ENCODE data around the gene IRGC.
A peak's percentile ranks its signal among the peaks of the same experiment; 100 is the strongest.

The IRGC gene

DNA sequence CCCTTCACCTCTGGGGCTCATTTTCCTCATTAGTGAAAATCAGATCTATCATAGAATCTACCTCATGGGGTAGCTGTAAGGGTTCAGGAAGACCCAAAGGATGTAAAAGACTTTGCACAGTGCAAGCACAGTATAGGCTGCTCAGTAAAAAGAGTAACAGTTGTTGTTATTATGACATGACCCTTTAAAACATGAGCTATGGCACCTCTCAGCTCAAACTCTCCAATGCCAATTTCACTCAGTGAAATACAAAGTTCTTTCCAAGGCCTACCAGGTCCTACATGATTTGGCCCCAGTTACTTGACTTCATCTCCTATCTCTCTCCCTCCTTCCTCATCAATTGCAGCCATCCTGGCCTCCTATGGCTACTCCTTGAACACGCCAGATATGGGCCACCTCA is 34.0 kb downstream of the IRGC start:
- H4K20me1 ChIP-seq (ENCODE audit: low read depth, low read length) = no peaks in the 10 kb centered on the region
- H3K36me3 ChIP-seq (ENCODE audit: low read length) = peaks cover 6% of the 10 kb centered on the region; the same call in 1 of the 2 replicates
- TF ChIP-seq EZH2phosphoT487 (conservative IDR thresholded peaks at IDR 0.05; ENCODE audit: low read length) = no peak
- TF ChIP-seq, protein P1, sequence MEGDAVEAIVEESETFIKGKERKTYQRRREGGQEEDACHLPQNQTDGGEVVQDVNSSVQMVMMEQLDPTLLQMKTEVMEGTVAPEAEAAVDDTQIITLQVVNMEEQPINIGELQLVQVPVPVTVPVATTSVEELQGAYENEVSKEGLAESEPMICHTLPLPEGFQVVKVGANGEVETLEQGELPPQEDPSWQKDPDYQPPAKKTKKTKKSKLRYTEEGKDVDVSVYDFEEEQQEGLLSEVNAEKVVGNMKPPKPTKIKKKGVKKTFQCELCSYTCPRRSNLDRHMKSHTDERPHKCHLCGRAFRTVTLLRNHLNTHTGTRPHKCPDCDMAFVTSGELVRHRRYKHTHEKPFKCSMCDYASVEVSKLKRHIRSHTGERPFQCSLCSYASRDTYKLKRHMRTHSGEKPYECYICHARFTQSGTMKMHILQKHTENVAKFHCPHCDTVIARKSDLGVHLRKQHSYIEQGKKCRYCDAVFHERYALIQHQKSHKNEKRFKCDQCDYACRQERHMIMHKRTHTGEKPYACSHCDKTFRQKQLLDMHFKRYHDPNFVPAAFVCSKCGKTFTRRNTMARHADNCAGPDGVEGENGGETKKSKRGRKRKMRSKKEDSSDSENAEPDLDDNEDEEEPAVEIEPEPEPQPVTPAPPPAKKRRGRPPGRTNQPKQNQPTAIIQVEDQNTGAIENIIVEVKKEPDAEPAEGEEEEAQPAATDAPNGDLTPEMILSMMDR (IDR thresholded peaks at IDR 0.05; ENCODE audit: insufficient read depth, low read length, poor library complexity, severe bottlenecking) = no peak
- H3K9me2 ChIP-seq (replicated peaks; ENCODE audit: insufficient read depth, low read length) = no peaks in the 10 kb centered on the region
- no peak overlapping the region for H3K4me2 ChIP-seq (ENCODE audit: low read depth, low read length, poor library complexity, severe bottlenecking)
- no peaks in the 10 kb centered on the region for H3K27me3 ChIP-seq (ENCODE audit: low read length)
- no peak overlapping the region for H3K9ac ChIP-seq (ENCODE audit: low read length)
- H3K27ac ChIP-seq (ENCODE audit: low read depth, low read length) = no peak overlapping the region
- H3K79me2 ChIP-seq (ENCODE audit: insufficient read depth, low read length) = peaks cover 15% of the 10 kb centered on the region
- no peak overlapping the region for H2AFZ ChIP-seq (ENCODE audit: low read depth, low read length, severe bottlenecking)
- no peaks in the 10 kb centered on the region for H3K9me3 ChIP-seq (ENCODE audit: insufficient read depth, low read length)
- H3F3A ChIP-seq (ENCODE audit: insufficient read depth) = peaks cover 17% of the 10 kb centered on the region
- no peak overlapping the region for H3K4me3 ChIP-seq (ENCODE audit: insufficient read depth, low read length, poor library complexity, severe bottlenecking)

DNA sequence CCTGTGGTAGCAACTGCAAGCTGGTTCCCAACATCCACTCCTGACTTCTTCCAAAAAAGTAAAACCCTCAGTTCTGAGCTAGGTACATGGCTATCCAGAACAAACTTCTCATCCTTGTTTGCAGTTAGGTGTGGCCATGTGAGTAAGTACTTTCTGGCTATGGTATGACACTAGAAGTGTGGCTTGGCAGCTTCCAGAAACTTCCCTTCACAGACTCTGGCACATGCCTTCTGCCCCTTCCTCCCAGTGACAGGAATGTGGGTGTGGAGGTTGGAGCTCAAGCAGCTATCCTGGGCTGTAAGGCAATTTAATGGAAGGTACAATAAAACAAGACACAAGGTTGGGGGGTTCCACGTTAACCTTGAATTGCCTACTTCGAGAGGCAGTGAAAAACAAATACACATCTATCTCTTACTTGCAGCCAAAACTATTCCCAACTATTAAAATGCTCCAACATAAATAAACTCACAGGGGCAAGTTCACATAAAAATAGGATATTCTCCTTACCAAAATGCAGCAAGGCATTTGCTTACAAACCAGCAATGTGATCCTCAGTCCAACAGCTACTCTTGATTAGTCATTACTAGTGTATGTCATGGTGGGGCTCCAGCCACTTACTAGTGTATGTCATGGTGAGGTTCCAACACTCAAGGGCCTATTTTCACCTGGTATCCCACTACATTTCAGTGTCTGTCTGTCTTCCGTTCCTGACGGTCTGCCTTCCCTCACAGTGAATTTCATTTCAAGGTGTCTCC is 35.8 kb downstream of the IRGC start:
- Histone ChIP-seq H3K4me2 (ENCODE audit: low read depth, low read length, poor library complexity, severe bottlenecking) (no peak overlapping the region), H4K20me1 (ENCODE audit: low read depth, low read length) (no peaks in the 10 kb centered on the region), H3K9me2 (replicated peaks; ENCODE audit: insufficient read depth, low read length) (no peaks in the 10 kb centered on the region), H3K79me2 (ENCODE audit: insufficient read depth, low read length) (peaks cover 24% of the 10 kb centered on the region), H3K27ac (ENCODE audit: low read depth, low read length) (0 out of 2 replicates have a peak overlapping the region, but pooled peaks have one; percentile 14), H2AFZ (ENCODE audit: low read depth, low read length, severe bottlenecking) (no peak overlapping the region), H3K9me3 (ENCODE audit: insufficient read depth, low read length) (no peaks in the 10 kb centered on the region), H3K27me3 (ENCODE audit: low read length) (no peaks in the 10 kb centered on the region), H3K4me3 (ENCODE audit: insufficient read depth, low read length, poor library complexity, severe bottlenecking) (no peak overlapping the region), H3F3A (ENCODE audit: insufficient read depth) (peaks cover 26% of the 10 kb centered on the region), H3K36me3 (ENCODE audit: low read length) (peaks cover 6% of the 10 kb centered on the region; the same call in 1 of the 2 replicates), H3K9ac (ENCODE audit: low read length) (no peak overlapping the region)
- no peak for TF ChIP-seq EZH2phosphoT487 (conservative IDR thresholded peaks at IDR 0.05; ENCODE audit: low read length)
- TF ChIP-seq, protein P1 (IDR thresholded peaks at IDR 0.05; ENCODE audit: insufficient read depth, low read length, poor library complexity, severe bottlenecking) = no peak

DNA sequence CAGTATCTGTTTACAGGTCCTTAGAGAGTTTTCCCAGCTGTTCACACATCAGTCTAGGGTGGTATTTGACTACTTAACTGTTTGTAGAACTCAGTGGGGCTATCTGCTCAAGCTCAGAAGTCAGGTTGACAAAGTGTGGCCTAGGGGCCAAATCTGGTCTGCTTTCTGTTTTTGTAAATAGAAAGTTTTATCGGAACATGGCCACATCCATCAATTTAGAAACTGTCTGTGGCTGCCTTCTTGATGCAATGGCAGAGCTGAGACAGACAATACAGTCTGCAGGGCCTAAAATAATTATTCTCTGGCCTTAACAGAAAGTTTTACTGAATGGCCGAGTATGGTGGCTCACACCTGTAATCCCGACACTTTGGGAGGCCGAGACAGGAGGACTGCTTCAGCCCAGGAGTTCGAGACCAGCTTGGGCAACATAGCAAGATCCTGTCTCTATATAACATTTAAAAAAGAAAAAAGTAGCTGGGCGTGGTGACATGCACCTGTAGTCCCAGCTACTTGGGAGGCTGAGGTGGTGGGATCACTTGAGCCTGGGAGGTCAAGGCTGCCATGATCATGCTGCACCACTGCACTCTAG is 36.5 kb downstream of the IRGC start:
- TF ChIP-seq, protein P1 (IDR thresholded peaks at IDR 0.05; ENCODE audit: insufficient read depth, low read length, poor library complexity, severe bottlenecking) = no peak
- no peak for TF ChIP-seq EZH2phosphoT487 (conservative IDR thresholded peaks at IDR 0.05; ENCODE audit: low read length)
- no peaks in the 10 kb centered on the region for H3K9me3 ChIP-seq (ENCODE audit: insufficient read depth, low read length)
- H3F3A ChIP-seq (ENCODE audit: insufficient read depth) = peaks cover 32% of the 10 kb centered on the region
- peaks cover 6% of the 10 kb centered on the region; the same call in 1 of the 2 replicates for H3K36me3 ChIP-seq (ENCODE audit: low read length)
- no peak overlapping the region for H3K4me3 ChIP-seq (ENCODE audit: insufficient read depth, low read length, poor library complexity, severe bottlenecking)
- H3K4me2 ChIP-seq (ENCODE audit: low read depth, low read length, poor library complexity, severe bottlenecking) = peak overlapping the region; percentile 83
- H3K27ac ChIP-seq (ENCODE audit: low read depth, low read length) = peak overlapping the region; percentile 95; the same call in 1 of the 2 replicates
- no peak overlapping the region for H2AFZ ChIP-seq (ENCODE audit: low read depth, low read length, severe bottlenecking)
- no peaks in the 10 kb centered on the region for H4K20me1 ChIP-seq (ENCODE audit: low read depth, low read length)
- H3K9ac ChIP-seq (ENCODE audit: low read length) = no peak overlapping the region; the same call in 1 of the 2 replicates
- H3K79me2 ChIP-seq (ENCODE audit: insufficient read depth, low read length) = peaks cover 24% of the 10 kb centered on the region
- H3K9me2 ChIP-seq (replicated peaks; ENCODE audit: insufficient read depth, low read length) = no peaks in the 10 kb centered on the region
- no peaks in the 10 kb centered on the region for H3K27me3 ChIP-seq (ENCODE audit: low read length)

Data from SU-DHL-6 (cell line).